Left ventricle myocardium superior (tissue), 1 donor: ENCODE results near the gene TXNL4A. TPM values are rescaled to one million over a fixed set of nuclear protein-coding genes. Genes with fewer than 3 reads are reported as not detected.
A peak's percentile ranks its signal among the peaks of the same experiment; 100 is the strongest.
"Not testable (repeated sequence)": the region's sequence is repeated elsewhere in the genome, so short reads cannot be mapped to it uniquely, and the experiment has no call there.

ENCODE experiments used
- ATAC-seq: fragments of 200-7000 bp; cut with Tn5 transposase; one replicate; pipeline ENCODE4 v1.9.1; 2020; ENCODE audit warnings: mild to moderate bottlenecking, moderate library complexity
- DNase-seq: peaks from one replicate; pipeline ENCODE4 v3.0.0-alpha.2; 2020
- intact Hi-C: fragments of 100-400 bp; cut with micrococcal nuclease; formaldehyde crosslinking; loops from one replicate; pipeline ENCODE4 v1.11.0; 2022
- total RNA-seq: library from RNA; stranded (reverse); fragmentation: NEBNext Ultra II Directional; extraction: Animal tissue kit (Norgen Biotek cat#: 25700); gene quantifications from one replicate; pipeline ENCODE4 v1.2.1, GENCODE V29; 2021
- donor health status: DM: no; HTN: yes; CAD: no; lungs with severe emphysema.

TXNL4A gene
- total RNA-seq, 1 donor from 2014 or later: 91.0 TPM

DNA sequence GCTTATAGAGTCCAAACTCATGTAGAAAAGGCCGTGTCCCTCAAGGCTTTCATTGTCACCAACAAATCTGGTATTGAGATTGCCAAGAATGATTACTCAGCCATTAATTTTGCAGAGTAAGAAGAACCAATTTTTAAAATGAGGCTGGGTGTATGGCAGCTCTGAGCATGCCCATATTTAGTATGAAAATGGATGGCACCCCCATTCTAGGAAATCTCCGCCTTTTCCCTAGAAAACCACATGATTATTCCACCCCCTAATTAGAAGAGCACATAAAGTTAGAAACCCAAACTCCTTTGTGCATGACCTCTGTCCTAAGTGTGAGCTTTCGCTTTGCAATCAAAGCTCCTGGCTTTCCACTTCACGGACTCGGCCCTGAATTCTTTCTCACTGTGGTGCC, 14.1 kb upstream of the TXNL4A start:
- intact Hi-C loops: no loop called here
- DNase-seq (no peak), ATAC-seq (no peak)

DNA sequence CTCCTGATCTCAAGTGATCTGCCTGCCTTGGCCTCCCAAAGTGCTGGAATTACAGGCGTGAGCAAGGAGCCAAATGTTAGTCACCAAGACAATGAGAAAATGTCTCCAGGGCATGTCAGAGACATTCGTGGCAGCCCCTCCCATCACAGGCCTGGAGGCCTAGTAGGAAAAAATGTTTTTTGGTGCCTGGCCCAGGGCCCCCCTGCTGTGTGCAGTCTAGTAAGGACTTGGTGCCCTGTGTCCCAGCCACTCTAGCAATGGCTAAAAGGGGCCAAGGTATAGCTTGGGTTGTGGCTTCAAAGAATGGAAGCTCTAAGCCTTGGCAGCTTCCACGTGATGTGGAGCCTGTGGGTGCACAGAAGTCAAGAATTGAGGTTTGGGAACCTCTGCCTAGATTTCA, 12.5 kb upstream of the TXNL4A start:
- DNase-seq (no peak), ATAC-seq (no peak)
- intact Hi-C loops: no loop called here

DNA sequence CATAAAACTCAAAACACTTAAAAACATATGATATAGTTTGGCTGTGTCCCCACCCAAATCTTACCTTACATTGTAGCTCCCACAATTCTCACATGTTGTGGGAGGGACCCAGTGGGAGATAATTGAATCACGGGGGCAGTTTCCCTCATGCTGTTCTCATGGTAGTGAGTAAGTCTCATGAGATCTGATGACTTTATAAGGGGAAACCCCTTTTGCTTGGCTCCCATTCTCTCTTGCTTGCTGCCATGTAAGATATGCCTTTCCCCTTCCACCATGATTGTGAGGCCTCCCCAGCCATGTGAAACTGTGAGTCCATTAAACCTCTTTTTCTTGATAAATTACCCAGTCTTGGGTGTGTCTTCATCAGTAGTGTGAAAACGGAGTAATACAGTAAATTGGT, 11.3 kb upstream of the TXNL4A start:
- intact Hi-C loops, DNase-seq, ATAC-seq: not testable (repeated sequence)

DNA sequence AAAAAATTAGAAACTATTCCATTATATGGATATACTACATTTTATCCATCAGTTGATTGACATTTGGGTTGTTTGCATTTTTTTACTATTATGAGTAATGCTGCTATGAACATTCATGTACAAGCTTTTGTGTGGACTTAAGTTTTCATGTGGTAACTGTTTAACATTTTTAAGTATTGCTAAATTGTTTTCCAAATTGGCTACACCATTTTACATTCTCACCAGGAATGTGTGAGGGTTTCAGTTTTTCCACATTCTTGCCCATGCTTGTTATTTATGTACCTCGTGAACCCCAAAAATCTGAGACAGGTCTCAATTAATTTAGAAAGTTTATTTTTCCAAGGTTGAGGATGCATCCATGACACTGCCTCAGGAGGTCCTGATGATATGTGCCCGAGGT, 3.1 kb upstream of the TXNL4A start:
- ATAC-seq (no peak), DNase-seq (no peak)
- intact Hi-C loops: no loop called here

DNA sequence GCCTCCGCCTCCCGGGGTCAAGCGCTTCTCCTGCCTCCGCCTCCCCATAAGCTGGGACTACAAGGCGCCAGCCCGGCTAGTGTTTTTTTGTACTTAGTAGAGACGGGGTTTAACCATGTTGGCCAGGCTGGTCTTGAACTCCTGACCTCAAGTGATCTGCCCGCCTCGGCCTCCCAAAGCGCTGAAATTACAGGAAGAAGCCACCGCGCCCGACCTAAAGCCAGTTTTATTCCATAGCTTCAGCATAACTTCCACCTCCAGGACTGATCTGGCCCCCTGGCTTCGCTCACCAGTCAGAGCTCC, 783 bp upstream of the TXNL4A start:
- DNase-seq (no peak), ATAC-seq (no peak)
- intact Hi-C loops: no loop called here

DNA sequence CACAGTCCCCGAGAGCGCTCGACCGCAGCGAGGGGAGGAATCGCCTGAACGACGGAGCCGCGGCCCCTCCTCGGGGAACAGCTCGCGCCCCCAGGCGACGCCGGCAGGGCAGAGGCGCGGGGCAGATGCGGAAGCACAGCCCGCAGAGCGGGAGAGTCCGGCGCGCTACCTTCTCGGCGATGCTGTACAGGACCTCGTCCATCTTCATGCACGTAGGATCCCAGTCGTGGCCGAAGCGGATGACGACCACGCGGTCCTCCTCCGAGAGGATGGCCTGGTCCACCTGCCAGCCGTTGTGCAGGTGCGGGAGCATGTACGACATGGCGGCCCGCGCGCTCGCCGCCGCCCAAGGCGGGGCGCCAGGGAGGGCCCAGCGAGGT, 302 bp downstream of the TXNL4A start:
- peak; percentile 71 for DNase-seq
- intact Hi-C loops: no loop called here

DNA sequence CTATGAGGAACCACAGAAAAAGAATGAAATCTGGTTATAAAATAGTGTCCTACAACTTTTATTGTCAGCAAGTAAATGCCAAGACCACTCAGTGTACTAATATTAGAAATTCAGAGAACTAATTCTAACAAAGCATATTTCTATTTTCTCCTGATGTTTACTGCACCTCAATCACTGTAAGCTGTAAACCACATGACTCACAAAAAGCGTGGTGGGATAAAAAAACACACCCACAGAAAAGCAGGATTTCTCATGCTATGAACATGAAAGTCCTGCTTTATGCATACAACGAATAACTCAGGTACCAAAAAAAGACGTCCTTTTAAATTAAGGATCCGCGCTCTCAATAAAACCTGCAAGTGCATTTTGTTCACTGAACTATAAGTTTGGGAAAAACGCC, 797 bp downstream of the TXNL4A start:
- ATAC-seq (no peak), DNase-seq (no peak)
- intact Hi-C loops: no loop called here

More for the DNA sequence above, 302 bp downstream of the TXNL4A start:
- peak; percentile 72 for ATAC-seq

DNA sequence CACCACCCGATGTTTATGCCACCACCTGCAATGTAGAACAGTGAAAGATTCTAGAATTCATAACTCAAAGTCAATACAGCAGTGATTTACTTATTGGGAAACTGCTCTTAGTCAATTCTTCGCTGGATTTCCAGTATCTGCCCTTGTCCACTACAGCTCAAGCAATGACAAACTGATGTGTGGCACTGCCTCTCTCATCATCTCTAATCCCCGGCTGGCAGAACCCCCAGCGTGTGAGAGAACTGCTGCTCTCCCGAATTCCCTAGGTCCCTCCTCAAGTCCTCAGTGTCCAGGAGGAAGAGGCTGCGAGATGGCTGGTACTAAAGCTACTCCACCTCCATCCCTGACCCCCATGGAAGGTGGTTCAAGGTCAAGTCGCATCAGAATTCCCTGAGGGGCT, 1.6 kb downstream of the TXNL4A start:
- ATAC-seq: no peak
- intact Hi-C loops: no loop called here
- no peak for DNase-seq

DNA sequence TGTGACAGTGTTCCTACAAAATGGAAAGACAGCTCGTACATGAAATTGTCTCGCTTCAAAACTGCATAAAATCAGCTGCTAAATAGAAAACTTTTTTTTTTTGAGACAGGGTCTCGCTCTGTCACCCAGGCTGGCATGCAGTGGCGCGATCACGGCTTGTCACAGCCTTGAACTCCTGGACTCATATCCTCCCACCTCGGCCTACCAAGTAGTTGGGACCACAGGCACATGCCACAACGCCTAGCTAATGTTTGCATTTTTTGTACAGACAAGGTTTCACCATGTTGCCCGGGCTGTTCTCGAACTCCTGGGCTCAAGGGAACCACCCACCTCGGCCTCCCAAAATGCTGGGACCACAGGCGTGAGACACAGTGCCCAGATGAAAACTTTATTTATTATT, 3.2 kb downstream of the TXNL4A start:
- DNase-seq (no peak), ATAC-seq (no peak)
- intact Hi-C loops: no loop called here

DNA sequence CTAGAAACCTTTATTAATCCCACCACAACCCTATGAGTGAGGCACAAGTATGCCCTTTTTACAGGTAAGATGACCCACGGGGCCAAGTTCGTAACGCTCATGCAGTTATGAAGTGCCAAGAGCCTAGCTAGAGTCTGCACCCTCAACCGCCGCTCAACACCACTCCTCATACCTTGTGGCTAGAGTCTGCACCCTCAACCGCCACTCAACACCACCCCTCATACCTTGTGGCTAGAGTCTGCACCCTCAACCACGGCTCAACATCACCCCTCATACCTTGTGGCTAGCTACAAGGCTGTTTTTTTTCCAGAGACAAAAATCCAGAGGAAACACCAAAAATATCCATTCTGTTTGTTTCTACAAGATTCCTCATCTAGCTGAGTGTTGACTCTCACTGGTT, 4.6 kb downstream of the TXNL4A start:
- intact Hi-C loops: no loop called here
- ATAC-seq (no peak), DNase-seq (no peak)

DNA sequence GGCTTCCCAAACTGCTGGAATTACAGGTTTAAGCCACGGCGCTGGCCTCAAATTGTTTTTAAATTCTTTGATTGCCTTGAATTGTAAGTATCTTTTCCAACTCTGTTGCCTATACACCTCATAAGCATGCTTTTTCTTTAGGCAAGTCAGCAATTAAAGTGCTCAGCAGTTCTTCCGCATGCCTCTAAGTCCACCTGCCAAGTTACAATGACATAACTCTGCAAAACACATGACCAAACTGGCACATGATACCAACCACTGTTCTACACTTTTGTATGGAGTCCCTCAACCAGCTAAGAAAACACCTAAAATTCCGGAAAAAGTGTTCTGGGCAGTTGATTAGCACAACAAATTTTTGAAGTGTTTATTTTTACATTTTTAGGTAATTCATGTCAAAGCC, 5.1 kb downstream of the TXNL4A start:
- ATAC-seq (no peak), DNase-seq (no peak)
- intact Hi-C loops: no loop called here

DNA sequence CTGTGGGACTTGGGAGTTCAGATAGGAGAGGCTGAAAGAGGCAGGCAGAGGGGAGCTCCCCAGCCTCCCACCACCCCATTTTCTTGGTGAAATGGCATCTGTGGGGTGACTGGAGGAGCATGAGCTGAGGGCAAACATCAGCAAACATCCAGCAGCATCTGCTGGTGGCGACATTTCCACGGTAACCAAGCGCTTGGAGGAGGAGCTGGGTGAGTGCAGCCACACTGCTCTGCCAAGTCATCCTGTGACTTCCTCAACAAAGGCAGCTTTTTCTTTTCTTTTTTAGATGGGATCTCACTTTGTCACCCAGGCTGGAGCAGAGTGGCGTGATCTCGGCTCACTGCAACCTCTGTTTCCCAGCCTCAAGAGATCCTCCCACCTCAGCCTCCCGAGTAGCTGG, 5.6 kb downstream of the TXNL4A start:
- ATAC-seq: no peak
- intact Hi-C loops: no loop called here
- no peak for DNase-seq

DNA sequence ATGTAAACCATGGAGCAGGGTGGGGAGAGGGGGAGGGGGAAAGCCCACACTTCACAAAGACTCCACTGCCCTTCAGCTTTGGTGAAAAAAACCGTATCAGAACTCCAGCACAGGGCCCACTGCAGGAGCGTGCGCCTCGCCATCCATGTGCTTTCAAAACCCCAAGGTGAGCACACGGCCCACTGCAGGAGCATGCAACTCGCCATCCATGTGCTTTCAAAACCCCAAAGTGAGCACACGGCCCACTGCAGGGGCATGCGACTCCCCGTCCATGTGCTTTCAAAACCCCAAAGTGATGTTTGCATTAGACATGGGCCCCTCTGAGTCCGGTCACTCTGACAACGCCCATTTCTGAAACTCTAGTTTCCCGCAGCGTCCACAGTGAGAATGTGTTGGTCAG, 7.8 kb downstream of the TXNL4A start:
- intact Hi-C loops: no loop called here
- DNase-seq: no peak
- ATAC-seq: no peak

DNA sequence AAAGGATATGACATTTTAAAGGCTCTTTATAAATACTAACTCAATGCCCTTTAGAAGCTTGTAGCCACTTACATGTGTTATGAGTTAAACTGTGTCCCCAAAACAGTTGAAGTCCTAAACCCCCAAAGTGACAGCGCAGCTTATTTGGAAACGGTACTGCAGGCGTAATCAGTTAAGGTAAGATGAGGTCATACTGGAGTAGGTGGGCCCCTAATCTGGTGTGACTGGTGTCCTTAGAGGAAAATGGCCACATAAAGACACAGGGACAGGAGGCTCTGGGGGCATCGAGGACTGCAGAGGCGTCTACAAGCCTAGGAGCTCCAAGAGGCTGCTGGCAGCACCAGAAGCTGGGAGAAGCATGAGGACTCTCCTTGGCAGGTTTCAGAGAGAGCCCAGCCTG, 8.5 kb downstream of the TXNL4A start:
- DNase-seq (no peak), ATAC-seq (no peak)
- intact Hi-C loops: no loop called here

DNA sequence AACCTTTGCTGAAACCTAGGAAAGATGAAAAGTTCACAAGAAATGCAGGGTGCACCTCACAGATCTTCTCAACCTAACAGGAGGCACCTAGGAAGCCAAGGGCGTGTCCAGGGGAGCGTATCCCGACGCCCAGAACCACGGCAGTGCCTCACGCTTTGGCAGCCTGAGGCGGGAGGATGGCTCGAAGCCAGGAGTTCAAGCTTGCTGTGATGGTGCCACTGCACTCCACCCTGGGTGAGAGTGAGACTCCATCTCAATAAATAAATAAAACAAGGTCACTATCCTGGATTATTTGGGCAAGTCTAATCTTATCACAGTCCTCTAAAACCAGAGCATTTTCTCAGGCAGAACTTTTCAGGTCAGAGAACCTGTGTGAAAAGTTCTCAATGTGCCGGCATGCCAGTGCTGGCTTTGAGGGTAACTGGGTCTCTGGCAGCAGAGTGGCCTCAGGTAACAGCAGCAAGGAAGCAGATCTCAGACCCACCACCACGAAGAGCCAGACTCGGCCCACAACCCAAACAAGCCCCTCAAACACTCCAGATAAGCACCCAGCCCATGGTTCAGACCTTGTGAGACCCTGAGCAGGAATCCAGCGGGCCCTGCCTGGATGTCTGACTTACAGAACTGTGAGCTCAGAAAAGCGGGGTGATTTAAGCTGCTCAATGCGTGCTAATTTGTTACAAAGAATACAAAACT, 12.2 kb downstream of the TXNL4A start:
- peak; percentile 85 for ATAC-seq
- intact Hi-C loops: no loop called here
- DNase-seq: peak; percentile 74

DNA sequence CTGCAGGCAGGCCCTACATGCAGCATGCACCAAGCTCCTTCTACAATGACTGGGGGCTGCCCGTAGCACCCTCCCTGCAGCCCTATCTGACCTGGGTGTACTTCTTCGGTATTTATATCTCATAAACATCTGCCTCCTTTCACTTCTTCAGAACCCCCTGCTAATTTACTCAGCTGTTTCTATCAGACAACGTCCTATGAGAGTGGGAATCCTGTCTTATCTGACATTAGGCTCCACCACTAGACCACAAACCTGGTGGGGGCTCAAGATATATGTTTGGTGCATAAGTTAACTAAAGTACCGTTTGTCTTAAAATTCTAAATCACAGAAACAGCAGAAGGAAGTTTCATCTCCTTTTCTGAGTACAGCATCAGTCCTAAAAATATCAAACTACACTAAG, 13.3 kb downstream of the TXNL4A start:
- intact Hi-C loops: no loop called here
- ATAC-seq: no peak
- DNase-seq: no peak

DNA sequence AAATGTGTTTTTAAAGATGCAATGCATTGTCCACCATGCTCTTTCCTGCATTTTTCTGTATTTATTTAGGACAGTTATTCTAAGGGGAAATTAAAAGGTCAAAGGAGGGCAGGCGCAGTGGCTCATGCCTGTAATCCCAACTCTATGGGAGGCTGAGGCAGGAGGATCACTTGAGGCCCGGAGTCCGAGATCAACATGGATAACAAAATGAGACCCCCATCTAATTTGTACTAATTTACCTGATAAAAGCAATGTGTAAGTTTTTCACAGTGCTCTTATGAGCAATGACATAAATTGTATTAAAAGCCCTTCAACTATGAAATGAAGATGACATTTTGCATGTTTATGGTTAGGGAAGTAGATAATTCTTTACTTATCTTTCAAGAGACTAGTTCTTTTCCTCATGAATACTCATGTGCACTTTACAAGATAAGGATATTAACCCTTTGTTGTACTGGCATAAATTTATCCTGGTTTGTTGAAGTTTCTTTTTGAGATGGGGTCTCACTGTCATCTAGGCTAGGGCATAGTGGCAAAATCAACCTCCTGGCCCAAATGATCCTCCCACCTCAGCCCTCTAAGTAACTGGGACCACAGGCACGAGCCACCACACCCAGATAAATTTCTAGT, 14.2 kb downstream of the TXNL4A start:
- intact Hi-C loops: no loop called here
- ATAC-seq (no peak), DNase-seq (no peak)

DNA sequence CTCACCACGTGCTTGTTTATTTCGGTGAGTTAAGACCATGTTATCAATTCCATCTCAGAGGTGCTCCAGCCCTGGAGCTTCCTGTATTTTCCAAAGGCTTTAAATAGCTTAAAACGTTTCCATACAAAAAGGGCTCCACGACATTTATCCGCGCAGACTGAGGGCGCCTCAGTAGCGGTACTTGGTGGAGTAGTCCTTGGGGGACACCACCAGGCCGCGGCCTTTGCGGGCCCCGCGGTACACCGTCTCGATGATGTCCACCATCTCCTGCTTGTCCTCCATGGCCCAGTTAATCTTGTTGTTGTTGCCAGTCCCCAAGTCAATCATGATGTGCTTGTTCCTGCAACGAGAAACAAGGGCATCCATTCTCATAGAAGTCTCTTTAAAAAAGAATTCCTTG, 14.8 kb downstream of the TXNL4A start:
- intact Hi-C loops: no loop called here
- no peak for ATAC-seq
- DNase-seq: no peak

DNA sequence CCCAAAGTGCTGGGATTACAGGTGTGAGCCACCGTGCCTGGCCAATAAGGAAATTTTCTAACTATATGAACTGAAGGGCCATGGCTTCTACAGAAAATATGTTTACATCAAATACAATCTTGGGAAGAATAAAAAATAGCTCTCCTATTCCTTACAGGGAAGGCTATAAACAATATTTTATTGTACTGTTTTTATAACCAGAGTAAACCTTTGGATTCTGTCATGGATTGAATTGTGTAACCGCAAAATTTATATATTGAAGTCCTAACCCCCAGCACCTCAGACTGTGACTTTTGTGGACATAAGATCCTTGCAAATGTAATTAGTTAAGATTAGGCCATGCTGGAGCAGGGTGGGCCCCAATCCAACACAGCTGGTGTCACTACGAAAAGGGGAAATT, 15.6 kb downstream of the TXNL4A start:
- ATAC-seq (no peak), DNase-seq (no peak)
- intact Hi-C loops: no loop called here

DNA sequence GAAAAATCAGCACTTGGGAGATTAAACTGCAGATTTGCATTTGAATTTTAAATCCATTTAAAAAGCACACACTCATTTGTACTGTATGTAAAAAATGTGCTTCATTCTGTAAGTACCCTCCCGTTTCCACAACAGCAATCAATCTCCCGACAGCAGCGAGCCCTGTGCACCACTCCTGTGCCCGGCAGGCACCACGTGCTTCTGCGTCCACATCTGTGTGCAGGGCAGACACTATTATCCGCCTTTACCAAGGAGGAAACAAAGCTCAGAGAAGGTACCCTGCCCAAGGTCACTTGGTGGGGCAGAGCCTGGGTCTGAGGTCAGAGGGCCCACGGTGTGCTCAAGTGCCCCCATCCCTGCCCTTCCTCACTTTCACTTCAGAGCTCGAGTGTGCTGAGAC, 16.4 kb downstream of the TXNL4A start:
- DNase-seq (no peak), ATAC-seq (no peak)
- intact Hi-C loops: no loop called here

DNA sequence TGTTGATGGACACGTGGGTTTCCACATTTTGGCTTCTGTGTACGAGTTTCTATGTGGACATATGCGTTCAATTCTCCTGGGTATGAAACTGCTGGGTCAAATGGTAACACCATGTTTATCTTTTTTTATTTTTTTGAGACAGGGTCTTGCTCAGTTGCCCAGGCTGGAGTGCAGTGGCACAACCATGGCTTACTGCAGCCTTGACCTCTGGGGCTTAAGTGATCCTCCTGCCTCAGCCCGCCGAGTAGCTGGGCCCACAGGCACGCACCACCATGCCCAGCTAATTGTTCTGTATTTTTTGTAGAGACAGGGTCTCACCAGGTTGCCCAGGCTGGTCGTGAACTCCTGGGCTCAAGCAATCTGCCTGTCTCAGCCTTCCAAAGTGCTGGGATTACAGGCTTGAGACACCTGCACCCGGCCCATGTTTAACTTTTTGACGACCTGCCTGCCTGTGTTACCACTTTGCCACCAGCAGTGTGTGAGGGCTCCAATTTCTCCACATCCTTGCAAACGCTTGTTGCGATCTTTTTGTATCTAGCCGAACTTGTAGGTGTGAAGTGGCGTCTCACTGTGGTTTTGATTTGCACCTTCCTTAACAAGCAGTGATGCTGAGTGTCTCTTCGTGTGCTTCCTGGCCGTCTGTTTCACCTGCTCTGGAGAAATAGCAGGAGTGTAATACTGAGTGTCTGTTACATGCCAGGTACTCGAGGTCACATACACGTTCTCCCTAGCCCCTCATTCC, 17.0 kb downstream of the TXNL4A start:
- no peak for ATAC-seq
- DNase-seq: no peak
- intact Hi-C loops: no loop called here
